WTC11 (cell line): ENCODE data around the gene GLRX2. TPM values are rescaled to one million over a fixed set of nuclear protein-coding genes. Genes with fewer than 3 reads are reported as not detected.

Experiments
- ATAC-seq: fragments of 200-7000 bp; cut with Tn5 transposase; 2 replicates; pipeline ENCODE4 v1.10.0; 2021; ENCODE audit warnings: mild to moderate bottlenecking, moderate library complexity
- CTCF ChIA-PET: fragments of 300-600 bp; sonication (Branson Sonifier 250); formaldehyde crosslinking; loops from one replicate; lab custom pipeline; 2021; ENCODE audit warnings: antibody characterized with exemption; lab: Charles Lee
- POLR2A ChIA-PET: fragments of 350-600 bp; sonication (Branson Sonifier 250); formaldehyde crosslinking; loops from one replicate; lab custom pipeline; 2021; ENCODE audit warnings: antibody characterized with exemption; lab: Charles Lee
- DNase-seq: peaks from one replicate; pipeline ENCODE4 v3.0.0; 2021; ENCODE audit warnings: low spot score
- H3K27ac Mint-ChIP-seq: 2 replicates; pipeline ENCODE4 v1.8.0; 2021; ENCODE audit warnings: mixed read lengths
- H3K27me3 Mint-ChIP-seq: 2 replicates; pipeline ENCODE4 v1.8.0; 2021; ENCODE audit warnings: low read depth, mild to moderate bottlenecking, moderate library complexity, mixed read lengths
- H3K36me3 Mint-ChIP-seq: 2 replicates; pipeline ENCODE4 v1.8.0; 2021; ENCODE audit warnings: mixed read lengths
- H3K4me1 Mint-ChIP-seq: 2 replicates; pipeline ENCODE4 v1.8.0; 2022; ENCODE audit warnings: mixed read lengths
- H3K4me3 Mint-ChIP-seq: 2 replicates; pipeline ENCODE4 v1.8.0; 2021; ENCODE audit warnings: mild to moderate bottlenecking, moderate library complexity, mixed read lengths
- H3K9me3 Mint-ChIP-seq: 2 replicates; pipeline ENCODE4 v1.8.0; 2021; ENCODE audit warnings: mixed read lengths
- ATF1 ChIP-seq: sonication (generic); formaldehyde crosslinking; IDR thresholded peaks from 2 replicates; pipeline ENCODE4 v1.8.1; 2023; ENCODE audit warnings: mild to moderate bottlenecking, moderate library complexity, missing genetic modification reagents
- E2F1 ChIP-seq: sonication (generic); formaldehyde crosslinking; IDR thresholded peaks from 2 replicates; pipeline ENCODE4 v1.8.0; 2022; ENCODE audit warnings: mild to moderate bottlenecking, missing genetic modification reagents
- GRHL2 ChIP-seq: fragments of 250-450 bp; sonication (Bioruptor Pico); IDR thresholded peaks from 2 replicates; pipeline ENCODE4 v1.8.0; 2022; ENCODE audit warnings: mild to moderate bottlenecking, moderate library complexity; ENCODE audit not compliant: insufficient replicate concordance, severe bottlenecking
- PRDM15 ChIP-seq: sonication (generic); formaldehyde crosslinking; IDR thresholded peaks from 2 replicates; pipeline ENCODE4 v1.8.0; 2022; ENCODE audit warnings: missing genetic modification reagents
- SMAD3 ChIP-seq: sonication (generic); formaldehyde crosslinking; IDR thresholded peaks from 2 replicates; pipeline ENCODE4 v1.8.0; 2022; ENCODE audit warnings: missing genetic modification reagents, mild to moderate bottlenecking, borderline replicate concordance
- TEAD4 ChIP-seq: sonication (generic); formaldehyde crosslinking; IDR thresholded peaks from 2 replicates; pipeline ENCODE4 v1.8.0; 2022; ENCODE audit warnings: mild to moderate bottlenecking, missing genetic modification reagents
- ZMAT4 ChIP-seq: fragments of 250-450 bp; sonication (Bioruptor Pico); IDR thresholded peaks from 2 replicates; pipeline ENCODE4 v1.9.0; 2021; ENCODE audit warnings: mild to moderate bottlenecking
- ZNF423 ChIP-seq: fragments of 250-450 bp; sonication (Bioruptor Pico); IDR thresholded peaks from 2 replicates; pipeline ENCODE4 v2.1.2; 2022; ENCODE audit warnings: mild to moderate bottlenecking, moderate library complexity
- ZNF532 ChIP-seq: fragments of 250-450 bp; sonication (Bioruptor Pico); IDR thresholded peaks from 2 replicates; pipeline ENCODE4 v1.9.0; 2021; ENCODE audit warnings: mild to moderate bottlenecking, borderline replicate concordance
- total RNA-seq: library from RNA; stranded (reverse); gene quantifications from 3 replicates; pipeline ENCODE4 v1.2.3, GENCODE V29; 2021
- TF ChIP-seq, protein P1 (sequence below): sonication (generic); formaldehyde crosslinking; conservative IDR thresholded peaks from 2 replicates; pipeline ENCODE4 v1.8.1; 2022; ENCODE audit warnings: mild to moderate bottlenecking, missing genetic modification reagents
- TF ChIP-seq, protein P2 (sequence below): fragments of 250-450 bp; sonication (Bioruptor Pico); conservative IDR thresholded peaks from 2 replicates; pipeline ENCODE4 v1.9.0; 2021; ENCODE audit warnings: mild to moderate bottlenecking

Gene GLRX2
- total RNA-seq, 1 experiment from 2014 or later = 8.4 TPM

GRCh38 chr1:193070386-193070753, 34.8 kb downstream of the GLRX2 start:
- Mint-ChIP-seq H3K9me3 (no peaks in the 10 kb centered on the region), H3K4me3 (no peak overlapping the region), H3K27me3 (no peaks in the 10 kb centered on the region), H3K27ac (no peak overlapping the region), H3K36me3 (peaks cover 4% of the 10 kb centered on the region; the same call in 1 of the 2 replicates), H3K4me1 (peaks cover 11% of the 10 kb centered on the region)
- DNase-seq (no peak), ATAC-seq (no peak)
- POLR2A ChIA-PET = interaction anchor here (0.6 to 2.1 kb wide), 4 partner anchors 11 to 1349 kb away, joined by 3 to 10 read pairs (median 3); partner anchors contain the start of genes RO60 and UCHL5
- CTCF ChIA-PET = interaction anchor here (0.6 to 2.3 kb wide), 13 partner anchors 12 to 350 kb away, joined by 3 to 15 read pairs (median 4); partner anchors contain the start of genes CDC73, GLRX2, RO60 and UCHL5
- no peak for TF ChIP-seq ZNF423
- no peak for TF ChIP-seq ZMAT4
- TF ChIP-seq ATF1 (CRISPR knock-in tag) = no peak
- TF ChIP-seq GRHL2 (CRISPR knock-in tag) = no peak
- TF ChIP-seq, protein P1, sequence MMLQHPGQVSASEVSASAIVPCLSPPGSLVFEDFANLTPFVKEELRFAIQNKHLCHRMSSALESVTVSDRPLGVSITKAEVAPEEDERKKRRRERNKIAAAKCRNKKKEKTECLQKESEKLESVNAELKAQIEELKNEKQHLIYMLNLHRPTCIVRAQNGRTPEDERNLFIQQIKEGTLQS (CRISPR knock-in tag) = no peak
- TF ChIP-seq TEAD4 = no peak
- TF ChIP-seq ZNF532 (CRISPR knock-in tag) = no peak
- TF ChIP-seq E2F1 (CRISPR knock-in tag) = no peak
- no peak for TF ChIP-seq PRDM15
- TF ChIP-seq, protein P2, sequence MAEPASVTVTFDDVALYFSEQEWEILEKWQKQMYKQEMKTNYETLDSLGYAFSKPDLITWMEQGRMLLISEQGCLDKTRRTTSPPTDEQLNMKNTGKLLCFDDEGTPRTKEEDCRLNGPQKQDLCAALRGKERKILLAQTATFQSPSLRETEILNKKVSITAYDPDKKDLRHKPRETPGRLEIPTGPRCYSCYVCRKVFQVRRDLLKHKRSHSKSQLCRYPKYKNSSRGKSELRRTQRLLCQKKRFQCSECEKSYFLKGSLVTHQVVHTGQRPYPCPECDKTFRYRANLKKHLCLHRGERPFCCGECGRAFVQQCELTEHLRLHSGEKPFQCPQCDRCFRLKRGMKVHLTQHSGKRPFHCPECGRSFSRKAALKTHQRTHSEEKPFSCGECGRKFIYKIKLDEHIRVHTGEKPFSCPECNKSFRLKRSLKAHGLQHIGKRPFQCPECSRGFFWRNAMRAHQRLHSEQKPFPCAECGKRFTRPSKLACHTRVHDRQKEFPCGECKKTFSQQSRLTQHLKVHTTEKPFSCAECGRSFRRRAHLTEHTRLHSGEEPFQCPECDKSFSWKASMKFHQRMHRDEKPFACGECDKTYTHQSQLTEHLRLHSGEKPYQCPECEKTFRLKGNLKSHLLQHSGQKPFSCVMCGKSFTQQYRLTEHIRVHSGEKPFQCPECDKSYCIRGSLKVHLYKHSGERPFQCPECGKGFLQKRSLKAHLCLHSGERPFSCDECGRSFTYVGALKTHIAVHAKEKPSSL (CRISPR knock-in tag) = no peak
- no peak for TF ChIP-seq SMAD3 (CRISPR knock-in tag)
